Fibroblast of pulmonary artery (primary cell): ENCODE data around the gene PPM1L.

Experiments
- DNase-seq: peaks from one replicate; pipeline ENCODE4 v3.0.0-alpha.2; 2010; ENCODE audit warnings: low read depth
- H3K4me3 ChIP-seq: replicated peaks from 2 replicates; pipeline ENCODE4 v1.5.1; 2011; ENCODE audit warnings: low read depth, mild to moderate bottlenecking, control low read depth, low read length, moderate library complexity
- TF ChIP-seq, protein P1 (sequence below): IDR thresholded peaks from 2 replicates; pipeline ENCODE4 v1.5.1; 2011; ENCODE audit warnings: mild to moderate bottlenecking, control low read depth, low read length, inconsistent platforms; ENCODE audit errors: missing control alignments

The PPM1L gene

DNA sequence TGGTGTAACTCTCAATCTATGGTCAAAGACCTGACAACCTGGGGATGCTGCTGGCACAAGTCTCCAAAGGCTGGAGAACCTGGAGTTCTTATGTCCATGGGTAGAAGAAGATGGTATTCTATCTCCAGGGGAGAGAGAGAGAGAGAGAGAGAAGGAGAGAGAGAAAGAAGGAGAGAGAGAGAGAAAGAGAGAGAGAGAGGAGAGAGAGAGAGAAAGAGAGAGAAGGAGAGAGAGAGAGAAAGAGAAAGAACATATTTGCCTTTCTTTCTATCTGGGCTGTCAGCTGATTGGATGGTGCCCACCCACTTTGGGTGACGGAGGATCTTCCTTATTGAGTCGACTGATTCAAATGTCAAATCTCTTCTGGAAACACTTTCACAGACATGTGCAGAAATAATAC, 84.6 kb downstream of the PPM1L start:
- no peak overlapping the region for H3K4me3 ChIP-seq
- DNase-seq: no peak
- TF ChIP-seq, protein P1, sequence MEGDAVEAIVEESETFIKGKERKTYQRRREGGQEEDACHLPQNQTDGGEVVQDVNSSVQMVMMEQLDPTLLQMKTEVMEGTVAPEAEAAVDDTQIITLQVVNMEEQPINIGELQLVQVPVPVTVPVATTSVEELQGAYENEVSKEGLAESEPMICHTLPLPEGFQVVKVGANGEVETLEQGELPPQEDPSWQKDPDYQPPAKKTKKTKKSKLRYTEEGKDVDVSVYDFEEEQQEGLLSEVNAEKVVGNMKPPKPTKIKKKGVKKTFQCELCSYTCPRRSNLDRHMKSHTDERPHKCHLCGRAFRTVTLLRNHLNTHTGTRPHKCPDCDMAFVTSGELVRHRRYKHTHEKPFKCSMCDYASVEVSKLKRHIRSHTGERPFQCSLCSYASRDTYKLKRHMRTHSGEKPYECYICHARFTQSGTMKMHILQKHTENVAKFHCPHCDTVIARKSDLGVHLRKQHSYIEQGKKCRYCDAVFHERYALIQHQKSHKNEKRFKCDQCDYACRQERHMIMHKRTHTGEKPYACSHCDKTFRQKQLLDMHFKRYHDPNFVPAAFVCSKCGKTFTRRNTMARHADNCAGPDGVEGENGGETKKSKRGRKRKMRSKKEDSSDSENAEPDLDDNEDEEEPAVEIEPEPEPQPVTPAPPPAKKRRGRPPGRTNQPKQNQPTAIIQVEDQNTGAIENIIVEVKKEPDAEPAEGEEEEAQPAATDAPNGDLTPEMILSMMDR: no peak

DNA sequence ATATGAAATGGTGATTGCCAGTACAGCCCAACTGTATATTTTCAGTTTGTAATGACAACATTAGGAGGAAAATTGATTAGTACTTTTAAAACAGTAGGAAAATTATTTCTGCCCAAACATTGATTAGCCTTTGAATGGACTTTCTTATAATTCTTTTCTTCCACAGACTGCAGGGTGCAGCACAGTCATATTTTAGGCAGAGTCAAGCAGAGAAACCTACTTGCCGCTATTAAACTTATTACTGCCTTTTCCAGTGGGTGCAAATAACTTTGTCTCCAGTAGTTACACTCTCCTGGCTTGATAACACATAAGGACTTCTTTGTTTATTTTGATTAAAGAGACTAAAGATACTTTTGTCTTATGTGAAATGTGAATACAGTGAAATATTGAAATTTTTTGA, 85.4 kb downstream of the PPM1L start:
- TF ChIP-seq, protein P1: no peak
- H3K4me3 ChIP-seq: no peak overlapping the region
- no peak for DNase-seq

DNA sequence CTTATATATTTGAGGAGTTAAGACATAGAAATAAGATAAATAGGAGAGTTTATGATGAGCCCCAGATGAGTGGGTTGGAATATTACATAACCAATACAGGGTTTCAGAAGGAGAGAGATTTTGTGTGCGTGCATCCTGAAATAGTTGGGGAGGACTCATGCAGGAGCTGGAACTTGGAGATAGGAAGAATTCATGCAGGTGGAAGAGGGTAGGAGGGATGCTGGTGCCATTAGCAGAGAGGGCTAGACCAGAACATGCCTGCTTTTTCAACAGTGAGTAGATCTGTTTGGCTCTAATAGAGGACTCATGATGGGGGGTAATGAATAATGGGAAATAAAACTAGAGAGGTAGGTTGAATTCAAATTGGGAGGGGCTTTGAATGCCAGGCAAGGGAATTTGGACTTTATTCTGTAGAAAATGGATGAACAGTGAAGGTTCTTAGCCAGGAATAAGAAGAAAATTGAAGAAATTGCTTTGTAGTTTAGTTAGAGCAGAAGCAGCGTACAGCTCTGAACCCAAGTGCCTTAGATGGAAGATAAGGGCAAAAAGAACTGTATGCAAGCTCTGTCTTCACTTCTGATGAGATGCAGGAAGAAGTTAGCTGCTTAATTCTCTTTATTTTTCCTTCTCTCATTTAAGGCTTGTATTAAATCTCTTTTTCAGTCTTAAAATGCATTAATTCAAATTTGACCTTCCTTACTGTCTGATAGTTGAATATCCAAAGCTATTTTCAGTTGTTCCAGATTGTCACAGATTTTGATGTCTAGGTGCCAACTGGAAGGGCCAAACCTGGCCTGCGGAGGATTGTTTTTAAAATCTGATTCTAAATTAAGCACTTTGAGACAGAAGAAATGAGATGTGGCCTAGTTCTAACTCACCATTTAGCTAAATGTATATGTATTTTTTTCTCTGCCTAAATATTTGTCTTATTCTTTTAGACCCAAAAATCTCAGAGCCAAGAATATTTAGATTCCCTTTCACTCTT, 86.3 kb downstream of the PPM1L start:
- no peak overlapping the region for H3K4me3 ChIP-seq
- DNase-seq: no peak
- TF ChIP-seq, protein P1: no peak

- TF ChIP-seq, protein P1: no peak
- no peak overlapping the region for H3K4me3 ChIP-seq
- no peak for DNase-seq
These were observed 95.7 kb downstream of the PPM1L start for GRCh38 chr3:160851629-160852210.

GRCh38 chr3:160852856-160853255, 96.8 kb downstream of the PPM1L start:
- no peak for DNase-seq
- H3K4me3 ChIP-seq: no peak overlapping the region
- TF ChIP-seq, protein P1: no peak

- no peak for DNase-seq
- no peak overlapping the region for H3K4me3 ChIP-seq
- TF ChIP-seq, protein P1: no peak
These were observed 100.4 kb downstream of the PPM1L start for GRCh38 chr3:160856450-160856849.
